Smooth muscle cell (in vitro differentiated cells): ENCODE measurements around the gene RNF126. TPM values are rescaled to one million over a fixed set of nuclear protein-coding genes. Genes with fewer than 3 reads are reported as not detected.

Experiments used
- DNase-seq: peaks from one replicate; lab custom pipeline; 2025; ENCODE audit not compliant: unreplicated experiment; lab: John Stamatoyannopoulos, UW
- H2AFZ ChIP-seq: fragments of 200-600 bp; sonication (generic); 2 replicates; pipeline ENCODE4 v1.6.0; 2016; ENCODE audit warnings: antibody characterized with exemption, low read depth, mild to moderate bottlenecking
- H3F3A ChIP-seq: fragments of 200-600 bp; sonication (generic); 2 replicates; pipeline ENCODE4 v1.6.0; 2017; ENCODE audit warnings: antibody characterized with exemption, low read depth
- H3K27ac ChIP-seq: fragments of 200-600 bp; sonication (generic); 2 replicates; pipeline ENCODE4 v1.5.1; 2016; ENCODE audit warnings: low read depth, mild to moderate bottlenecking
- H3K27me3 ChIP-seq: fragments of 200-600 bp; sonication (generic); 2 replicates; pipeline ENCODE4 v1.6.1; 2016; ENCODE audit warnings: low read depth, mild to moderate bottlenecking
- H3K36me3 ChIP-seq: fragments of 200-600 bp; sonication (generic); 2 replicates; pipeline ENCODE4 v1.5.1; 2016; ENCODE audit warnings: low read depth
- H3K4me1 ChIP-seq: fragments of 200-600 bp; sonication (generic); 2 replicates; pipeline ENCODE4 v1.5.1; 2016; ENCODE audit warnings: low read depth
- H3K4me2 ChIP-seq: fragments of 200-600 bp; sonication (generic); 2 replicates; pipeline ENCODE4 v1.6.0; 2016; ENCODE audit warnings: mild to moderate bottlenecking
- H3K4me3 ChIP-seq: fragments of 200-600 bp; sonication (generic); 2 replicates; pipeline ENCODE4 v1.5.1; 2016; ENCODE audit warnings: mild to moderate bottlenecking
- H3K79me2 ChIP-seq: fragments of 200-600 bp; sonication (generic); 2 replicates; pipeline ENCODE4 v1.6.0; 2016; ENCODE audit warnings: low read depth, mild to moderate bottlenecking
- H3K9ac ChIP-seq: fragments of 200-600 bp; sonication (generic); 2 replicates; pipeline ENCODE4 v1.6.0; 2016; ENCODE audit warnings: low read depth
- H3K9me3 ChIP-seq: fragments of 200-600 bp; sonication (generic); replicated peaks from 2 replicates; pipeline ENCODE4 v1.5.1; 2016; ENCODE audit warnings: low read depth
- H4K20me1 ChIP-seq: fragments of 200-600 bp; sonication (generic); 2 replicates; pipeline ENCODE4 v1.6.0; 2016; ENCODE audit warnings: low read depth
- WGBS: methylation state at CpG from one replicate; pipeline ENCODE4 v1.1.7; 2016; ENCODE audit warnings: low lambda C conversion rate; 5-methylcytosine and 5-hydroxymethylcytosine counted together
- polyA plus RNA-seq: library from polyadenylated mRNA; unstranded; fragments of >200 nt; fragmentation: Nextera tagmentation; extraction: Ambion mirVana; gene quantifications from 2 replicates; pipeline ENCODE4 v1.2.1, GENCODE V29; 2016
- total RNA-seq: library from RNA; depleted of rRNA; stranded (reverse); fragments of >200 nt; gene quantifications from 2 replicates; pipeline ENCODE4 v1.2.3, GENCODE V29; 2014
- TF ChIP-seq, protein P1 (sequence below): fragments of 200-600 bp; sonication (generic); IDR thresholded peaks from 2 replicates; pipeline ENCODE4 v1.5.1; 2017; ENCODE audit warnings: borderline replicate concordance, mild to moderate bottlenecking, antibody characterized with exemption; ENCODE audit not compliant: insufficient read depth, poor library complexity, severe bottlenecking

Gene RNF126
- total and polyA plus RNA-seq, 2 experiments from 2014 or later = 19.8 to 60.4 TPM

- Histone ChIP-seq H3K4me1 (no peaks in the 10 kb centered on the region), H3F3A (no peaks in the 10 kb centered on the region), H4K20me1 (peaks cover 44% of the 10 kb centered on the region), H3K9ac (no peak overlapping the region), H3K27me3 (no peaks in the 10 kb centered on the region), H3K4me3 (no peak overlapping the region), H3K27ac (no peak overlapping the region), H3K4me2 (no peak overlapping the region), H3K79me2 (peaks cover 21% of the 10 kb centered on the region), H2AFZ (no peak overlapping the region), H3K9me3 (no peaks in the 10 kb centered on the region), H3K36me3 (no peaks in the 10 kb centered on the region)
- no peak for DNase-seq
- TF ChIP-seq, protein P1, sequence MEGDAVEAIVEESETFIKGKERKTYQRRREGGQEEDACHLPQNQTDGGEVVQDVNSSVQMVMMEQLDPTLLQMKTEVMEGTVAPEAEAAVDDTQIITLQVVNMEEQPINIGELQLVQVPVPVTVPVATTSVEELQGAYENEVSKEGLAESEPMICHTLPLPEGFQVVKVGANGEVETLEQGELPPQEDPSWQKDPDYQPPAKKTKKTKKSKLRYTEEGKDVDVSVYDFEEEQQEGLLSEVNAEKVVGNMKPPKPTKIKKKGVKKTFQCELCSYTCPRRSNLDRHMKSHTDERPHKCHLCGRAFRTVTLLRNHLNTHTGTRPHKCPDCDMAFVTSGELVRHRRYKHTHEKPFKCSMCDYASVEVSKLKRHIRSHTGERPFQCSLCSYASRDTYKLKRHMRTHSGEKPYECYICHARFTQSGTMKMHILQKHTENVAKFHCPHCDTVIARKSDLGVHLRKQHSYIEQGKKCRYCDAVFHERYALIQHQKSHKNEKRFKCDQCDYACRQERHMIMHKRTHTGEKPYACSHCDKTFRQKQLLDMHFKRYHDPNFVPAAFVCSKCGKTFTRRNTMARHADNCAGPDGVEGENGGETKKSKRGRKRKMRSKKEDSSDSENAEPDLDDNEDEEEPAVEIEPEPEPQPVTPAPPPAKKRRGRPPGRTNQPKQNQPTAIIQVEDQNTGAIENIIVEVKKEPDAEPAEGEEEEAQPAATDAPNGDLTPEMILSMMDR = no peak
- 98% methylated on average over 43 of the region's 52 CpGs for WGBS
Measured at GRCh38 chr19:647566-648284, 15.3 kb downstream of the RNF126 start.

DNA sequence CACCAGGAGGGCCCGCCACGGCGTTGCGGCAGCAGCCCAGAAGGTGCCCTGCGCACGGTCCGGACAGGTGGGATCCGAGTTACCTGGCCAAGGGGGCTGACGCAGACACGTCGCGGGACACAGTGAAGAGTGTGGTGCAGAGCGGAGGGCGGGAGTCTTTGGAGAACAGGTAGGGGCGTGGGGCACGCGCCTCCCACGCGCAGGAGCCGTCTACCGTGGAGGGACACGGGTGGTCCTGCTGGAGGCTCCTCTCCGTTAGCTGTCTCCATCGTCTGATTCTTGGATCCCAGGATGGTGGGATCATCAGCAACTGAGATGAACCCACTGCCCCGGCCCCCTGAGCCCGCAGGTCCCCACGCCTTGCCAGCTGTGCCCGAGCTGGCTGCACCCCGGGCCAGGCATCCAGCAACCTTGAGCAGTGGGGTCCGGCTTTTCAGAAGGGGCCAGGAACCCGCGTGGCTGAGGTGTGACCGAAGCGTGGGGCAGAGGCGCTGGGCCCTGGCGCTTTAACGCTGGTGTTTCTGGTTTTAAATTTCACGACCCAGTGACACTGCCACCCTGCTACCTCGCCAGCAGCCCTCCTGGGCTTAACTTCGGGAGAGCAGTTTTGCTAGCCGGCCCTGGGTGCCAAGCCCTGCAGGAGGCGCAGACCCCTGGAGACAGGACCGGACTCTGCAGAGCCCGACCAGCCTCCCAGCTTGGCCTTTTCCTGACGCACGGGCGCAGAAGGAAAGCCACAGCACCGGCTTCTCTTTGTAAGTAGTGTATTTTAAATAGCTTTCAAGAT is 16.0 kb downstream of the RNF126 start:
- no peak for DNase-seq
- H3K36me3 ChIP-seq = no peaks in the 10 kb centered on the region
- H3K27ac ChIP-seq = no peak overlapping the region
- TF ChIP-seq, protein P1 = no peak
- H3K4me1 ChIP-seq = no peaks in the 10 kb centered on the region
- no peak overlapping the region for H3K9ac ChIP-seq
- WGBS = 98% methylated on average over 48 of the region's 48 CpGs
- H3K4me3 ChIP-seq = no peak overlapping the region
- no peaks in the 10 kb centered on the region for H3K27me3 ChIP-seq
- peaks cover 14% of the 10 kb centered on the region for H3K79me2 ChIP-seq
- no peaks in the 10 kb centered on the region for H3K9me3 ChIP-seq
- H2AFZ ChIP-seq = no peak overlapping the region
- H3K4me2 ChIP-seq = no peak overlapping the region
- H3F3A ChIP-seq = no peaks in the 10 kb centered on the region
- peaks cover 37% of the 10 kb centered on the region for H4K20me1 ChIP-seq

DNA sequence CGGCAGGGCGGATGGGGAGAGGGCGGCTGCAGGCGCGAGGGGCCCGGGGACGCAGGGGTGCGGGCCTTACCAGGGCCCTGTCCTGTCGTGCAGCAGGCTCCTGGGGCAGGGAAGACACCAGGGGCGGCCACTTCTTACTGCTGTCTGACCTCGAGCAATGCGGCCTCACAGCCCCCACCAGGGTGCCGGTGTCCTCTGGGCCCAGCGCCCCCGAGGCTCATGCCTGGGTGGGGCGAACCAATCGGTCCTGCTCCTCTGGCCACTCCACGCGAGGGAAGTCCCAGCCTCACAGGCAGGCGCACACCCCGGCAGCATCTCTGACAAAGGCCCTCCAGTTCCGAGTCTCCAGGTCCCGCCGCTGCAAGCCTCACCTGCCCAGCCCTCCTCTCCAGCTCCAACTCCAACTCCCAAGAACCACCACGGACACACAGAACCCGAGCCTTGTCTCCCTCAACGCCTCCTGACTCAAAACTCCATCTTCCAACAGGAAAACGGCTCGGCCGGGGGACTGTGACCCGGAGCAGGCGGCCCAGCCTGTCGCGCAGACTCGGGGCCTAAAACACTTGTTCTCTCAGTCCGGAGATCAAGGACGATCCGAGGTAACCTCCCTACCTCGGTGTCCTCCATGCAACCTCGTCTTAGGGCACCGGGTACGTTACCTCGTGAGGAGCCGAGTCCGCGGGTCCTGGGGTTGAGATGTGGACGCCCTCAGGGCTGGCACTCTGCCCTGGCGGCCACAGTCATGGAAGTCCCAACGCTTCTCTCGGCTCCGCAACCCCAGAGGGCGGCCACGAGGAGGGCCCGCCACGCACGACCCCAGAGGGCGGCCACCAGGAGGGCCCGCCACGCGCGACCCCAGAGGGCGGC is 16.9 kb downstream of the RNF126 start:
- Histone ChIP-seq H2AFZ (no peak overlapping the region), H3K27ac (no peak overlapping the region), H3F3A (no peaks in the 10 kb centered on the region), H4K20me1 (peaks cover 28% of the 10 kb centered on the region), H3K36me3 (no peaks in the 10 kb centered on the region), H3K4me3 (no peak overlapping the region), H3K27me3 (no peaks in the 10 kb centered on the region), H3K9me3 (no peaks in the 10 kb centered on the region), H3K4me1 (no peaks in the 10 kb centered on the region), H3K79me2 (peaks cover 6% of the 10 kb centered on the region), H3K9ac (no peak overlapping the region), H3K4me2 (no peak overlapping the region)
- DNase-seq = no peak
- TF ChIP-seq, protein P1 = no peak
- WGBS = 97% methylated on average over 57 of the region's 62 CpGs
